Stimulated activated CD8-positive, alpha-beta memory T cell treated with anti-CD3 and anti-CD28 coated beads, Interleukin-15, amount 100 ng/mL, for 4 hours (primary cell): ENCODE data around the gene SV2B.

Source experiments
- DNase-seq, 2 donors: peaks; one replicate each; pipeline ENCODE4 v3.0.0-alpha.2; 2020; ENCODE audit warnings: low read depth in 2 of 2

SV2B gene

DNA sequence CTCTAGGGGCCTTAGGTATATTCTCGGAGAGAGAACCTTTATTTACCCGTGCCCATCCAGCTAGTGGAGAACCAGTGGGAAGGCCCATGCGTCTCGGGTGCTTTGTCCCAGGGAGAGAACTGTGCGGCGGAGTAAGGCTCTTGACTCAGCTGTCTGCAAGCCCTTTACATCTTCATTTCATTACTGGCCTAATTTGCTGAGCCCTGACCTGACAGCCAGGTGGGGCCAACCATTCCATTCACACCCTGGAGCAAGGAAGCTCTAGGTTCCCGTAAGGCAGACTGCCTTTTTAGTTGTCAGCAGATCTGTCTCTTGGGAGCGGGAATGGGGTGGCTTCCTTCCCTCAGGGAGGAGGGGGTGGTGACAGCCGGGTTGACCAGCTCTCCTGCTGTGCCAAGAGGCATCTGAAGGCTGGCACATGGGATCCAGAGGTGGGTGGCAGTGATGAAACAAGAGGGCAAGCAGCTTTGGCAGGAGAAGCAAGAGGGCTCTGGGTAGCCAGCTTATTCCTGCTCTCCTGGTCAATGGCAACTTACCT lies 36.4 kb downstream of the SV2B start:
- DNase-seq = no peak

- no peak for DNase-seq
These were observed 40.5 kb downstream of the SV2B start for GRCh38 chr15:91140601-91141000.

DNA sequence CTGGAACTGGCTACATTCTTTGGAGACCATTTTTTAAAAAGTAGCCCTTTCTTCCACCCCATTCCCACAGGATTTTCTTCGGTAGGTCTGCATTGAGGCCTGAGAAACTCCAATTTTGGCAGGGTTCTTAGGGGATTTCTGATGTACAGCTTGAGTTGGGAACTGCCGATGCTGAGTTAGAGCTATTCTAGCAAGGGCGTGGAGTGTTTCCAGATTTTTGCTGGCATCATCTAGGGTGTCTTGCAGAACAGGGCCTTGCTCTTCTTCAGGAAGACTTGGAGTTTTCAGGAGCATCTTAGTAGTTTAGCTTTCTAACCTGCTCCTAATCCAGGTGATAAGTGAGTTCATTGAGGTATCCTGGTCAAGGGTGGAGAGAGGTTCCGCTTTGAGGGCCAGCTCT lies 41.0 kb downstream of the SV2B start:
- no peak for DNase-seq

DNA sequence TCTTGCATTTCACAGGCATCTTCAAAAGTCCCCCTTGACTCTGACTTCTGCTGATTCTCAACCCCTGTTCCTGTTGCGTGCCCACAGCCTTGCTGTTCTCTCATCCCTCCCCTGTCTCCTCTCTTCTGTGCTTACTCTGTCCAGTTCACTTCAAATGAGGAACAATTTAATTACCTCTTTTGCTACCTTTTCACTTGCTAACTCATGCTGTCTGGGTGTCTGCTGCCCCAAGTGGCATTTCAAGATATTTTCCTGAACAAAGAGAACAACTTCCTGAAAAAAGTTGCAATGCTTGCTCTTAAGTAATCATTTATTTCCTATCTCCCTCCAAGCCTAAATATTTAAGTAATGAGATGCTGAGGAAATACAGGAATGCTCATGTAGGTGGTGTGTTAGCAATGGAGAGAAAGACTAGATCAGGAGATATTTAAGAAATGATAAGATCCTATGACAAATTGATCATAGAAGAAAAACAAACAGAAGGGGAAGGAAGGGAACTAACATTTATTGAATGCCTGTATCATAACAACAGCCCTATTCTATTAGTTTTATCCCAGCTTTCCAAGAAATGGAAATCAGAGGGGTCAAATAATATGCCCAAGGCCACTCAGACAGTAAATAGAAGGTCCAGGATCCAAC lies 42.2 kb downstream of the SV2B start:
- DNase-seq = no peak

DNA sequence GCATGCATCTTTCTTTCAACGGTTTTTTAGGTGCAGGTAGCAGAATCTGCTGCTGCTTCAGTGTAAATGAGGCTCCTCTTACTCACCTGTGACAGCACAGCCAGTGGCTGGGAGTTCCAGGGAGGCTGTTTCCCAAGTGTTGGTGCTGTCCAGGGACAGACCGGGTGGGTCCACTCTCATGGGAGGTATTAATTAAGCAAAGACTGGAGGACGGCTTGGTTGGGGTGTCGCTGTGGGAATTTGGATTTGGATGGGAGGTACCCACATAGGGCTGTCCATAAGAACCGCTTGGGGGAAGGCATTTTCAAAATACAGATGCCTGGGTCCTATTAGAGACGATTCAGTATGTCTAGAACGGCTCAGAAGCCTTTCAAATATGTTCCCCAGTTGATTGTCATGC lies 42.9 kb downstream of the SV2B start:
- DNase-seq = no peak

- no peak for DNase-seq
These were observed 46.7 kb downstream of the SV2B start for GRCh38 chr15:91146728-91147127.

GRCh38 chr15:91148243-91148642 lies 48.2 kb downstream of the SV2B start:
- no peak for DNase-seq

DNA sequence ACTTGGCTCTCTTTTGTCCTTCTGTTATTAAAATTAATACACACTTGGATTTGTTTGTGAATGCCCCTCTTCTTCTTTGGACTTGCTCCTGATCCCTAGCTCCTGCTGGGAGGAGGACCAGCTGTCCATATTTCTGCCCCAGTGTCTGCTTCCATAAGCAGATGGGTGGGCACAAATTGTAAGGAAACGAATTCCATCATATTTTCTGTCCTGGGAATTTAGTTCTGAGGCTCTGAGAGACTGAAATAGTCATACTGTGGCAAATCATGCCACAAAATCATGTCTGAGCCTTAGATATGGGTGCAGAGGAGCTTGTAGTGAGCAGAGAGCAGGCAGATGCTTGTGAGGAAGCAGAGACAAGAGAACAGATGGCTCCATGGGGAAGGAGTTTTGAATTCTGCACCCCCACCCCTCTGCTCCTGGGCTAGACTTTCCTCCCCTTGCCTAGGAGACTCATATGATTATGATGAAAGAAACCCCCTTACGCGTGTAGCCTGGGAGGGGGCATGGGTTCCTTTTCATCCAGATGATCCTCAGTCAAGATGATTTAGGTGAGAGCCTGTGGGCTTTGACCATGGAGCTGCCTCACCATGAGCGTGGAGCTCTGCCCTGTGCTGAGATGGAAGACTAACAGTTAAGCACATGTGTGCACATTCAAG lies 50.6 kb downstream of the SV2B start:
- no peak for DNase-seq

DNA sequence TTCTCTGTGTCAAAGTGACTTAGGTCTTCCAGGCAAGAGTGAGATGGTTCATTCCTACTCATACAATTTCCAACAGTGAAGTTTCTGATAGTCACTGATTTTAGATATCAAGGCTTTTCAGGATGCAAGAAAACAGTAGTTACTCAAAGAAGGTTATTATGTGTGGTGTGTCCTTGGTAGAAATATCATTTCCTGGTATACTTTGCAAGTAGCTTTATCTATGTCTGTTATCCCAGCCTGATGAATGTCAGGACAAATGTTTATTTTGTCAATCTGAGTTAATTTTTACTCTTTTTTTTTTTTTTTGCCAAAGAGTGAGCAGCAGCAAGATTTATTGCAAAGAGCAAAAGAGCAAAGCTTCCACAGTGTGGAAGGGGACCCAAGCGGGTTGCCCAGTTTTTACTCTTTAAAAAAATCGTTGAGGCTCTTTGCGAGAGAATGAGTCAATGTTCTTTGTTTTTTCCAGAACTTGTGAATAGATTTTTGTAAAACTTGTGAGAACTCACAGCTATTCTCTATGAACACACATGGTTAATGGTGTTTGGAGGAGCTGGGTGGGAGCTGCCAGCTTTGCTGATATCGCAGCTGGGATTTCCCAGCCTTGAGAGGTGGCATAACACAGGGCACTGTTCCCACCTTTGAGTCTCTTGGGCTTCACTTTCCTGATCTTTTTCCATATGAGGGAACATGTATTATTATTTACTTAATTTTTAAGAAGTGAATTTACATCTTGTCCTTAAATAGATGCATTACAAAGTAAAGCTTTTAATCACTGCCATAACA lies 51.9 kb downstream of the SV2B start:
- DNase-seq = no peak

DNA sequence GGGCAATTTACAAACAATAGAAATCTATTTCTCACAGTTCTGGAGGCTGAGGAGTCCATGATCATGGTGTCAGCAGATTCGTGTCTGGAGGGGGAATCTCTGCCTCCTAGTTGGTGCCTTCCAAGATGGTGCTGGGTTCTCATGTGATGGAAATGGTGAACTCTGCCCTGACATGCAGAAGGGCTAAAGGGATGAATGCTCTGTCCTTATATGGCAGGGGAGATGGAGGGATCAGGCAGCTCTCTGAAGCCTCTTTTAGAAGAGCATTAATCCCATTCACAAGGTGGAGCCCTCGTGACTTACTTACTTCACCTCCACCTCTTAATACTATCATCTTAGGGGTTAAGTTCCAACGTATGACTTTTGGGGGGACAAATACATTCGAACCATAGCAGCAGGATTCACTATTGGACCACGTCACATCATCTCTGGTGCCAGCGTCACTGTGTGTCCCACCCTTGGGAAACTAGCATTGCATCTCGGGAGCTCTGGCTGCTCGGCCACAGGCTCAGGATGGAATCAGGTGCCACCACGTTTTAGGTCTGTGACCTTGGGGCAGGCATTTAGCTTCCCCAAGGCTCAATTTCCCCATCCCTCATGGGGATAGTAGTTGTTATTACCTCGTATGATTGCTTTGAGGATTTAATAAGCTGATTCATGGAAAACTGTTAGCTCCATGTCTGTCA lies 53.0 kb downstream of the SV2B start:
- DNase-seq = no peak

DNA sequence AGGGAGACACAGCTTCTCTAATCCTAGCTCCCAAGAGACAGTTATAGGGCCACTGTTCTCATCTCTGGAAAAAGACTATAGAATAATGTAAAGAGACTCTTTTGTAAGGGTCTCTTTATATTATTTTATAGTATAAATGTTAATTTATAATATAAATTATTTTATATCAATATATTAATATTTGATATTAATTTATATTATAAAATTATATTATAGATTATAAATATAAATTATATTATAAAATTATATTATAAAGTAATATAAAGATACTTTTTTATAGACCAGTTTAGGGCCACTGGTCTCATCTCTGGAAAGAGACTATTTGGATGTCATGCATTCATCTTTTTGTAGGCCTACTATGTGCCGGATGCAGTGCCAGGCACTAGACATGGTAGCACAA lies 53.9 kb downstream of the SV2B start:
- DNase-seq = no peak

GRCh38 chr15:91156175-91156726 lies 56.2 kb downstream of the SV2B start:
- no peak for DNase-seq

GRCh38 chr15:91158415-91159394 lies 58.6 kb downstream of the SV2B start:
- DNase-seq = no peak

- no peak for DNase-seq
These were observed 65.8 kb downstream of the SV2B start for GRCh38 chr15:91165850-91166249.

- no peak for DNase-seq
These were observed 68.4 kb downstream of the SV2B start for GRCh38 chr15:91168457-91168856.

DNA sequence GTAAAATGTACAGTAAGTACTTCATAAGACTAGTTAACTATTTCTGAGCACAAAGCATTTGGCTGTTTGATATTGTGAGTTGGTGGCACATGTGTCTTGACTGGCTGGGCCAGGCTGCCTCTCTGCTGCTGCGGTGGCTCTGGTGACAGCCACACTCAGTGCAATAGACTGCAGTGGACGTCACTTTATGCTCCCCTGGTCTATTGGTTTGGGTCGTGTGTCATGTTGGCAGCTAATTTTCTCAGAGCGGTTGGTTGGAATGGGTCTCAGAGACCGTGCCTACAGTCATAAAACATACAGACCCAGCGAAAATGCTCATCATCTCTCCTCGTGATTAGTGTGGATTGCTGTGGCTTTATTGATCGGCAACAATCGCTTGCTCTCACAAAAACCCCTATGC lies 71.3 kb downstream of the SV2B start:
- no peak for DNase-seq

- DNase-seq = no peak
These were observed 82.0 kb downstream of the SV2B start for GRCh38 chr15:91182101-91182500.

GRCh38 chr15:91183596-91183995 lies 83.5 kb downstream of the SV2B start:
- no peak for DNase-seq

DNA sequence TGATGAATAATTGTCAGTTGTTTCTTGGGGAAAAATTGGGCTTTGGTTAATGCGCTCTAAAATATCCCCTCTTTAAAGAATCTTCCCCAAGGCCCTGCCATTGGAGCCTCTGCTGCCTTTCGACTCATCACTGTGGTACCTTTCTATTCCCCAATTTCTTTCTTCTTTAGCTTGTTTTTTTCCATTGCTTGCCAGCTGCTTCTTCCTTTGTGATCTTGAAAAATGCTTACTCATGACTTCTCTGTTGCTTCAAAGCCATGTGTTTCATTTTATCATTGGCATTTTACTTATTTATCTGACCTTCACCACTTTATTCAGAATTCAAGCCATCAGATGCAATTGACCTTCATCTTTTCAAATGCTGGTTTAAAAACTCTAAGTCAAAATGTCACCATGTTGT lies 84.4 kb downstream of the SV2B start:
- DNase-seq = no peak

DNA sequence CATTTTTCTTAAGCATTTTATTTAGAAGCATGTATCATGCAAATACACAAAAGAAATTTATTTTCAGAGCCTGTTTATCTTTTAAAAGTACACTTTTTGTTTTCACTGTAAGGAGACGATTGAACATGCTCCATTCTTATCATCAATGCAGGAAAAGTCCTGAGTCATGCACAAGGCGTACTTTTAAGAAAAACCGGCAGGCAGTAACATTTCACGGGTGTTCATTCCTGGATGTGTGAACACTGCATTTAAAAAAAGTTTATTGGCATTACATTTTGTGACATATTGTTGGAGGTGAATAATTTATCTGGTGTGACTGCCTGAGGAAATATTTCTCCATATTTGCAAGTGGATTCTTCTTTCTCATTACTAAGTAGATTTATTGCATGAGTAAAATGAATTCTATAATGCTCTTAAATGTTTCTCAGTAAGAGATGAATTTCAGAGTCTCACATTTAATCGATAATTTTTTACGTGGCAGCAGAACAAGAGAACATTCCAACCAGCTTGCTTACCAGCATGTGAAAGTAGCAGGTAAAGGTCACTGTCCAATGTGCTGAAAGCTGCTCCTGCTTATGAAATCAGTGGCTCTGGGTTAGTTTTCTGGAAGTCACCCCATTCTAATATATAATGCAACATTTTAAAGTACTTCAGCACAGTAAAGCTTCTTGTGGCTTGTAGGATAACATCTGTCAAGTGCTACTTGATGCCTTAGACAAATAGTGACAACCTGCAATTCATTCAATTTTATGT lies 87.0 kb downstream of the SV2B start:
- DNase-seq = no peak
